ENCODE measurements around the gene STAB1. TPM values are rescaled to one million over a fixed set of nuclear protein-coding genes. Genes with fewer than 3 reads are reported as not detected.

STAB1 gene
- total RNA-seq, 3 donors from 2014 or later (not counting 1 experiment from before 2014, with no cell fraction given), result 1.8 to 26.5 (median 5.9) TPM

DNA sequence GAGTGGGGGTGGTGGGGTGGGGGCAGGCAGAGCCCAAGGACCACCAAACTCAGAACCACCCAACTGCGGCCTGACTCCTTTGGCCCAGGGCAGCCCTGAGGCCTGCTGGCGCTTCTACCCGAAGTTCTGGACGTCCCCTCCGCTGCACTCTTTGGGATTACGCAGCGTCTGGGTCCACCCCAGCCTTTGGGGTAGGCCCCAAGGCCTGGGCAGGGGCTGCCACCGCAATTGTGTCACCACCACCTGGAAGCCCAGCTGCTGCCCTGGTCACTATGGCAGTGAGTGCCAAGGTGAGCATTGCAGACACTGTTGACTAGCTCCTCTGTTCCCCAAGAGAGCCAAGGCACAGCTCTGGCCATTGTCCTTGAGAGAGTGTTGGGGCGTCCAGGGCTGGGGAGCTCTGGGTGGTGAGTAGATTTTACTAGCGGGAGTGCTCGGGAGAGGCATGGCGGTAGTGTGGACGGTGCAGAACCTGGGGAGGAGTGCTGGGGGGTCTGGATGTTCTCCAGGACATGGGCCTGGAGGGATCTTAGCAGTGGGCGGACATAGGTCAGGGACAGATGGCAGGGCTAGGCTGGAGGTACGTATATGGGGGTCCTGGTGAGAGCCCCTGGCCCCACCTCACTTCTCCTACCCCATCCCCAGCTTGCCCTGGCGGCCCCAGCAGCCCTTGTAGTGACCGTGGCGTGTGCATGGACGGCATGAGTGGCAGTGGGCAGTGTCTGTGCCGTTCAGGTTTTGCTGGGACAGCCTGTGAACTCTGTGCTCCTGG lies 25.8 kb downstream of the STAB1 start:
- H3K4me3 Mint-ChIP-seq, result no peak overlapping the region
- H3K9me3 Mint-ChIP-seq, result no peaks in the 10 kb centered on the region
- no peaks in the 10 kb centered on the region for H3K4me1 Mint-ChIP-seq
- no peak overlapping the region for H3K27ac ChIP-seq (ENCODE audit: low read length)
- no peak overlapping the region for H3K4me3 ChIP-seq (ENCODE audit: low read length)
- H3K36me3 Mint-ChIP-seq, result no peaks in the 10 kb centered on the region
- H3K9me3 ChIP-seq (ENCODE audit: control insufficient read depth, insufficient read depth, low read length), result no peaks in the 10 kb centered on the region
- no peaks in the 10 kb centered on the region for H3K27me3 ChIP-seq (ENCODE audit: control insufficient read depth, insufficient read depth, low read length)
- ATAC-seq (no peak), DNase-seq (no peak)
- H3K36me3 ChIP-seq (ENCODE audit: control insufficient read depth, insufficient read depth, low read length), result no peaks in the 10 kb centered on the region
- no peaks in the 10 kb centered on the region for H3K27me3 Mint-ChIP-seq (ENCODE audit: low read depth in 2 of 2)
- intact Hi-C loops (cut with micrococcal nuclease), result no loop called here
- H3K4me1 ChIP-seq (ENCODE audit: control insufficient read depth, insufficient read depth, low read length), result no peaks in the 10 kb centered on the region
- TF ChIP-seq, protein P1, sequence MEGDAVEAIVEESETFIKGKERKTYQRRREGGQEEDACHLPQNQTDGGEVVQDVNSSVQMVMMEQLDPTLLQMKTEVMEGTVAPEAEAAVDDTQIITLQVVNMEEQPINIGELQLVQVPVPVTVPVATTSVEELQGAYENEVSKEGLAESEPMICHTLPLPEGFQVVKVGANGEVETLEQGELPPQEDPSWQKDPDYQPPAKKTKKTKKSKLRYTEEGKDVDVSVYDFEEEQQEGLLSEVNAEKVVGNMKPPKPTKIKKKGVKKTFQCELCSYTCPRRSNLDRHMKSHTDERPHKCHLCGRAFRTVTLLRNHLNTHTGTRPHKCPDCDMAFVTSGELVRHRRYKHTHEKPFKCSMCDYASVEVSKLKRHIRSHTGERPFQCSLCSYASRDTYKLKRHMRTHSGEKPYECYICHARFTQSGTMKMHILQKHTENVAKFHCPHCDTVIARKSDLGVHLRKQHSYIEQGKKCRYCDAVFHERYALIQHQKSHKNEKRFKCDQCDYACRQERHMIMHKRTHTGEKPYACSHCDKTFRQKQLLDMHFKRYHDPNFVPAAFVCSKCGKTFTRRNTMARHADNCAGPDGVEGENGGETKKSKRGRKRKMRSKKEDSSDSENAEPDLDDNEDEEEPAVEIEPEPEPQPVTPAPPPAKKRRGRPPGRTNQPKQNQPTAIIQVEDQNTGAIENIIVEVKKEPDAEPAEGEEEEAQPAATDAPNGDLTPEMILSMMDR (IDR thresholded peaks at IDR 0.05), result no peak
- 89% methylated on average over 20 of the region's 20 CpGs for WGBS (ENCODE audit: insufficient coverage)
- H3K27ac Mint-ChIP-seq, result no peak overlapping the region

DNA sequence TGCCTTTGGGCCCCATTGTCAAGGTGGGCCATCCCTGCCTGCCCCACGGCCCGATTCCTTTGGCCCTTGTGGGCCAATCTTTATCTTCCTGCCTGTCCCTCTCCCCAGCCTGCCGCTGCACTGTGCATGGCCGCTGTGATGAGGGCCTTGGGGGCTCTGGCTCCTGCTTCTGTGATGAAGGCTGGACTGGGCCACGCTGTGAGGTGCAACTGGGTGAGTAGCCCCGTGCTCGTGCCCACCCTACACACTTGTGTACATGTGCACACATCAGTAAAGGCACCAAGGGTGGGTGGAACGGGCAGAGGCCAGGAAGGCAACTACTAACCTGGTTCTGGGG lies 26.3 kb downstream of the STAB1 start:
- DNase-seq (no peak), ATAC-seq (no peak)
- H3K4me3 Mint-ChIP-seq, result no peak overlapping the region
- WGBS (ENCODE audit: insufficient coverage), result 96% methylated on average over 8 of the region's 8 CpGs
- H3K9me3 Mint-ChIP-seq, result no peaks in the 10 kb centered on the region
- no peak overlapping the region for H3K27ac Mint-ChIP-seq
- no peaks in the 10 kb centered on the region for H3K4me1 ChIP-seq (ENCODE audit: control insufficient read depth, insufficient read depth, low read length)
- no peaks in the 10 kb centered on the region for H3K27me3 ChIP-seq (ENCODE audit: control insufficient read depth, insufficient read depth, low read length)
- H3K36me3 ChIP-seq (ENCODE audit: control insufficient read depth, insufficient read depth, low read length), result no peaks in the 10 kb centered on the region
- H3K27me3 Mint-ChIP-seq (ENCODE audit: low read depth in 2 of 2), result no peaks in the 10 kb centered on the region
- no peaks in the 10 kb centered on the region for H3K4me1 Mint-ChIP-seq
- no peaks in the 10 kb centered on the region for H3K36me3 Mint-ChIP-seq
- no peak overlapping the region for H3K4me3 ChIP-seq (ENCODE audit: low read length)
- intact Hi-C loops (cut with micrococcal nuclease), result no loop called here
- H3K9me3 ChIP-seq (ENCODE audit: control insufficient read depth, insufficient read depth, low read length), result no peaks in the 10 kb centered on the region
- TF ChIP-seq, protein P1 (IDR thresholded peaks at IDR 0.05), result no peak
- H3K27ac ChIP-seq (ENCODE audit: low read length), result no peak overlapping the region

DNA sequence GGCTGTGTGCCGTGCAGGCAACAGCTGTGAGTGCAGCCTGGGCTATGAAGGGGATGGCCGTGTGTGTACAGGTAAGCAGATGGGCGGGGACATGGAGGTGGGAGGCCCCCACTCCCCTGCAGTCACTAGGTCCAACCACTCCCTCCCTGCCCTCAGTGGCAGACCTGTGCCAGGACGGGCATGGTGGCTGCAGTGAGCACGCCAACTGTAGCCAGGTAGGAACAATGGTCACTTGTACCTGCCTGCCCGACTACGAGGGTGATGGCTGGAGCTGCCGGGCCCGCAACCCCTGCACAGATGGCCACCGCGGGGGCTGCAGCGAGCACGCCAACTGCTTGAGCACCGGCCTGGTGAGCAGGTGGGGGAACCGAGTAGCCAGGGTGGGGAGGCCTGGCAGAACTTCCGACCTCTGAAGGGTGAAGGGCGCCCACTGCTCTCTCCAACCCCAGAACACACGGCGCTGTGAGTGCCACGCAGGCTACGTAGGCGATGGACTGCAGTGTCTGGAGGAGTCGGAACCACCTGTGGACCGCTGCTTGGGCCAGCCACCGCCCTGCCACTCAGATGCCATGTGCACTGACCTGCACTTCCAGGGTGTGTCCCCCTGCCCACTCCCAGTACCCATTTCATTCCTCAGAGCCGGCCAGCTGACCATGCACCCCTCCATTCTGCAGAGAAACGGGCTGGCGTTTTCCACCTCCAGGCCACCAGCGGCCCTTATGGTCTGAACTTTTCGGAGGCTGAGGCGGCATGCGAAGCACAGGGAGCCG lies 26.9 kb downstream of the STAB1 start:
- intact Hi-C loops (cut with micrococcal nuclease), result no loop called here
- TF ChIP-seq, protein P1 (IDR thresholded peaks at IDR 0.05), result no peak
- Histone ChIP-seq H3K4me3 (ENCODE audit: low read length) (no peak overlapping the region), H3K4me1 (ENCODE audit: control insufficient read depth, insufficient read depth, low read length) (no peaks in the 10 kb centered on the region), H3K36me3 (ENCODE audit: control insufficient read depth, insufficient read depth, low read length) (no peaks in the 10 kb centered on the region), H3K27me3 (ENCODE audit: control insufficient read depth, insufficient read depth, low read length) (no peaks in the 10 kb centered on the region), H3K27ac (ENCODE audit: low read length) (no peak overlapping the region), H3K9me3 (ENCODE audit: control insufficient read depth, insufficient read depth, low read length) (no peaks in the 10 kb centered on the region)
- no peaks in the 10 kb centered on the region for H3K27me3 Mint-ChIP-seq (ENCODE audit: low read depth in 2 of 2)
- DNase-seq, result no peak
- 94% methylated on average over 33 of the region's 33 CpGs for WGBS (ENCODE audit: insufficient coverage)
- ATAC-seq, result no peak
- H3K9me3 Mint-ChIP-seq, result no peaks in the 10 kb centered on the region
- no peaks in the 10 kb centered on the region for H3K36me3 Mint-ChIP-seq
- no peak overlapping the region for H3K4me3 Mint-ChIP-seq
- no peaks in the 10 kb centered on the region for H3K4me1 Mint-ChIP-seq
- no peak overlapping the region for H3K27ac Mint-ChIP-seq

All from natural killer cell (primary cell).